HG02884 (cell line): ENCODE measurements around the gene TTC3.
"Not testable (repeated sequence)": the region's sequence is repeated elsewhere in the genome, so short reads cannot be mapped to it uniquely, and the experiment has no call there.

Experiments
- ATAC-seq: cut with Tn5 transposase; IDR thresholded peaks from one replicate; pipeline ENCODE4 v1.9.1; 2021; ENCODE audit warnings: mild to moderate bottlenecking, moderate library complexity; ENCODE audit not compliant: unreplicated experiment

TTC3 gene

DNA sequence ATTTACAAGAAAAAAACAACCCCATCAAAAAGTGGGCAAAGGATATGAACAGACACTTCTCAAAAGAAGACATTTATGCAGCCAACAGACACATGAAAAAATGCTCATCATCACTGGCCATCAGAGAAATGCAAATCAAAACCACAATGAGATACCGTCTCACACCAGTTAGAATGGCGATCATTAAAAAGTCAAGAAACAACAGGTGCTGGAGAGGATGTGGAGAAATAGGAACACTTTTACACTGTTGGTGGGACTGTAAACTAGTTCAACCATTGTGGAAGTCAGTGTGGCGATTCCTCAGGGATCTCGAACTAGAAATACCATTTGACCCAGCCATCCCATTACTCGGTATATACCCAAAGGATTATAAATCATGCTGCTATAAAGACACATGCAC, 70.3 kb downstream of the TTC3 start:
- ATAC-seq, result not testable (repeated sequence)

- no peak for ATAC-seq
These were observed 72.6 kb downstream of the TTC3 start for GRCh38 chr21:37145635-37146111.

DNA sequence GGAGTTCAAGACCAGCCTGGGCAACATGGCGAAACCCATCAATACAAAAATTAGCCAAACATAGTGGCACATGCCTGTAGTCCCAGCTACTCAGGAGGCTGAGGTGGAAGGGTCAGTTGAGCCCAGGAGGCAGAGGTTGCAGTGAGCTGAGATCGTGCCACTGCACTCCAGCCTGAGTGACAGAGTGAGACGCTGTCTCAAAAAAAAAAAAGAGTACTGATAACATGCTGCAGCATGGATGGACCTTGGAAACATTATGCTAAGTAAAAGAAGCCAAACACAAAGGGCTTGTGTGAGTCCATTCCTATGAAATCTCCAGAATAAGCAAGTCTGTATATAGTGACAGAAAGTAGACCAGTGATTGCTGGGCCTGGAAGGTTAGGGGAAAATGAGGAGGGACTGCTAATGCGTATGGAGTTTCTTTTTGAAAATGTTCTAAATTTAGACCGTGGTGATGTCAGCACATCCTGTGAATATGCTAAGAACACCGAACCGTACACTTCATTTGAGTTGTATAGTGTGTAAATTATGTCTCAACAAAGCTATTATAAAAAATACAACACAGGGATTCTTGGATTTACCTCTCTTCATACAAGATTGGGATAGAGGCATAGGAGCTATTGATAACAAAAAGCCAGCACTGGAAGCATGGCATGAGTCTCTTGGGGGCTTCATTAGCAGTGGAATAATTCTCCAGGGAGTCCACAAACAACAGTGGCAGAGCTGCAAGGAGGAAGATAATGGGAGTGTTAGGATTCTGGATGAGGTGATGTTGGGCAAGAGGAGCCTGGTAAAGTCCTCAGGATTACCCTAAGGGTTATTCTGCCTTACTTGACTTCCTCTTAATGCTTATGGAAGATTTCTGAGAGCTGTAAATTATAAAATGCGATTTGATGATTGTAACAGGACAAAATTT, 73.5 kb downstream of the TTC3 start:
- ATAC-seq, result no peak

- no peak for ATAC-seq
These were observed 76.4 kb downstream of the TTC3 start for GRCh38 chr21:37149411-37149810.

GRCh38 chr21:37153196-37153934, 80.3 kb downstream of the TTC3 start:
- no peak for ATAC-seq

- ATAC-seq, result no peak
These were observed 80.9 kb downstream of the TTC3 start for GRCh38 chr21:37153935-37154350.

- ATAC-seq, result no peak
These were observed 82.1 kb downstream of the TTC3 start for GRCh38 chr21:37155186-37155585.

DNA sequence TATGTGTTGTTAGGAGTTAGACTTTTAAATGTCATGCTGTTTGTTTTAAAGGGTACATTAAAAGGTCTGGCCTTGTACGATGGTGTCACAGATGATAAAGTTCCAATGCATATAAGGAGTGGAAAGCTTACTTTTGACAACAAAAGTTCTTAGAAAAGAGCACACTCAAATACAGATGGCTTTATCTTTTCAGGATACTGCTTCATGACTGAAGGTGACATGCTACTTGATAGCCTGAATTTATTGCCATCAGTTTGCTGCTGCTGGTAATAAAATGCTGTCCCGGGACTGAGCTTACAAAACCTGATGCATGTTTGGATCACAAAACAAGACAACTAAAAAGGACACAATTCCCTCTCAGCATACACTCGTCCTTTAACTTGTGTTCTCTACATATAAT, 84.9 kb downstream of the TTC3 start:
- no peak for ATAC-seq

GRCh38 chr21:37159053-37159776, 86.2 kb downstream of the TTC3 start:
- peak; percentile 62 for ATAC-seq

DNA sequence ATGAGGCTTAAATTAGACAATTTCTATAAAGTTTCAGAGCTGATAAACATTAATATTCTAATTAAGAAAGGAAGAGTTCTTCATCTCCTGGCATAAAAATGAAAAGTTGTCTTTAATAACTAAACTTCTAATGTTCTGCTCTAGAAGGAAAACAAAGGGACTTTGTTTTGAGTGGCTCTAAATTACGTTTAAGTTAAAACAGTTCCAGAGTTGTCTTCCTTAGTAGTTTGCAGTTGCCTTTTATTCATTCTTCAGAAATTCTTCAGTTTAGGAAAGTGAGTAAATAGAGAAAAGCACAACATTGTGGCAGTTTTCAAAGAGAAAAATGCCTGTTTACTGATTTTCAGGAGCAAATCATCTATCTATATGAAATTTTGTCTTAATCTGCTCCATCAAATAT, 86.9 kb downstream of the TTC3 start:
- no peak for ATAC-seq

GRCh38 chr21:37164742-37165141, 91.7 kb downstream of the TTC3 start:
- no peak for ATAC-seq

DNA sequence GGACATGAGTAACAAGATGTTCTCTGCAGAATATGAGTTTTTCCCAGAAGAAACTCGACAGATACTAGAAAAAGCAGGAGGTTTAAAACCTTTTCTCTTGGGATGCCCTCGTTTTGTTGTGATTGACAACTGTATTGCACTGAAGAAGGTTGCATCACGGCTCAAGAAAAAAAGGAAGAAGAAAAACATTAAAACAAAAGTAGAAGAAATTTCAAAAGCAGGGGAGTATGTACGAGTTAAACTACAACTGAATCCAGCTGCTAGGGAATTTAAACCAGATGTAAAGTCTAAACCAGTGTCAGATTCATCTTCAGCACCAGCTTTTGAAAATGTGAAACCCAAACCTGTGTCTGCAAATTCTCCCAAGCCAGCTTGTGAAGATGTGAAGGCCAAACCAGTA, 92.5 kb downstream of the TTC3 start:
- ATAC-seq, result no peak

- ATAC-seq, result no peak
These were observed 93.7 kb downstream of the TTC3 start for GRCh38 chr21:37166733-37167132.

GRCh38 chr21:37168666-37169065, 95.6 kb downstream of the TTC3 start:
- no peak for ATAC-seq

DNA sequence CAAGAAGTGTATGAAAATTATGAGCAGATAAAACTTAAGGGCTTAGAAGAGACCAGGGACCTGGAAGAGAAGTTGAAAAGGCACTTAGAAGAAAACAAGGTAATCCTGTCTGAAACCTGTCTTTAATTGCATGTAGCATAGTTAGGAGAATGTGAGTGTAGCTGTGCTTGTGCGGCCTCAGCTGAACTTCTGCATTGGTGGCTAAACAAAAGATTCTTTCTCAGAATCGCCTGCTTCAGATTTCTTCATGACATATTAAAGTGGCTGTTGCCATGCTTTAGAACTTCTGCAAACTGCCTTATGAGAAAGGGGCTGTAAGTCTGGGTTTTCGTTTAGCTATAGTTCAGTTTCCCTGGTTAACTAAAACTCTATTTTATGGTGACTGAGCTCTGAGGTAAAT, 99.6 kb downstream of the TTC3 start:
- no peak for ATAC-seq

- ATAC-seq, result no peak
These were observed 103.7 kb downstream of the TTC3 start for GRCh38 chr21:37176716-37177115.

GRCh38 chr21:37181059-37181458, 108.0 kb downstream of the TTC3 start:
- no peak for ATAC-seq

DNA sequence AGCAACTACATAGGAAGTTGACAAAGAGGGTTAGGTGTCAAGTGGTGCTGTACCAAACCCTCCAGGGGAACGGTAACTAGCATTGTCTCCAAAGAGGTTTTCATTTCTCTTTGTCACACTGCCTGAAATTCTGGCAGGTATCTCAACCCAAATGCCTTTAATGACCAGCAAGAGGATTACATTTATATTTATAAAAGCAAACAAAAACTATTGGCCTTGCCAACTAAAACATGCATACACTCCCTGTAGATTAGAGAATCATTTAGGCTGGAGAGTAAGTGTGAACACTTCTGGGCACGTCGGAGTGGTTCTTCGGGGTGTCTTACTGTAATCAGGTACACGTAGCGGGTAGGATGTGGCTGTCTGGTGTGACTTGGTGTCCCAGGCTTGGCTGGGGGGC, 109.2 kb downstream of the TTC3 start:
- no peak for ATAC-seq

GRCh38 chr21:37183749-37184148, 110.7 kb downstream of the TTC3 start:
- no peak for ATAC-seq

DNA sequence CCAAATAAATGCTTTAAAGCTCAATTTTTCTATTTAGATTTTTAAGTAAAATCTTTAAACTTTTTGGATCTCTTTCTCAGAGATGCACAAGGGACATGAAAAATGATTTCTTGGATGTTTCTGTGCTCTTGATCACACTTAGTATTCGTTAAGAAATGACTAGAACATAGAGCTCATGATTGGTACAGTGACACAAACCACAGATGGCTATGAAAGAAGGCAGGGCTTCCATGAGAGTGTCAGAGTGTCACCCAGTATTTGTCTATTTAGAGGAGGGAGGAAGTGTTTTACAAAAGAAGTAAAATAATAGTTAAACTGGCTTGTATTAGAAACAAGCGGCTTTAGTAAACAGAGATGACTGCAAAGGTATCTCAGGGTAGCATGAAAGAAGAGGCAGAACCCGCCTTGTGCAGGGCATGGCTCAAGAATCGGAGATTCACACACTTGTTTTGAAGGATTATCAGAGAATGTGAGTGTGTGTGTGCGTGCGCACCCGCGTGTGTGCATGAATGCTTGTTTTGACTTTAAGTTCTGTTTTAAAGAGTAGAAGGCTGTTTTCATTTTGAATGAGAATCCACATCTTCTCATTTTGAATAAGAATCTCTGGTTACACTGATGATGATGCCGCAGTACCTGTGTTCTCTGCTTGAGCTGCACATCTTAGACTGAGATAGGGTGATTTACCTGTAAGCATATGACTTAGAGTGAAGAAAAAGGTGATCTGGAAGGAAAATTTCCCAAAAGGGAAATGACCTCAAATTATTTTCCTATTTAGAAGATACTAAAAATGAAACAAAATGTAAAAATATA, 111.9 kb downstream of the TTC3 start:
- no peak for ATAC-seq
